Adipocyte (in vitro differentiated cells): ENCODE measurements around the gene SPATA17.
"Not testable (repeated sequence)": the region's sequence is repeated elsewhere in the genome, so short reads cannot be mapped to it uniquely, and the experiment has no call there.

Experiments used
- DNase-seq: peaks from one replicate; pipeline ENCODE4 v3.0.0-alpha.2; 2015; ENCODE audit warnings: low read depth
- H3K27me3 ChIP-seq: replicated peaks from 2 replicates; pipeline ENCODE4 v1.7.0; 2013; ENCODE audit warnings: mild to moderate bottlenecking, low read length, moderate library complexity; ENCODE audit not compliant: control insufficient read depth, insufficient read depth
- H3K36me3 ChIP-seq: 2 replicates; pipeline ENCODE4 v1.7.0; 2013; ENCODE audit warnings: low read length, mild to moderate bottlenecking, moderate library complexity; ENCODE audit not compliant: control insufficient read depth, insufficient read depth, severe bottlenecking
- H3K4me1 ChIP-seq: 2 replicates; pipeline ENCODE4 v1.7.0; 2013; ENCODE audit warnings: mild to moderate bottlenecking, low read length, moderate library complexity; ENCODE audit not compliant: control insufficient read depth, insufficient read depth
- H3K4me3 ChIP-seq: 2 replicates; pipeline ENCODE4 v1.7.0; 2013; ENCODE audit warnings: mild to moderate bottlenecking, low read length, moderate library complexity
- H3K9ac ChIP-seq: 2 replicates; pipeline ENCODE4 v1.7.0; 2013; ENCODE audit warnings: mild to moderate bottlenecking, low read length, moderate library complexity
- H3K9me3 ChIP-seq: 2 replicates; pipeline ENCODE4 v1.7.0; 2013; ENCODE audit warnings: mild to moderate bottlenecking, low read length, moderate library complexity; ENCODE audit not compliant: control insufficient read depth

SPATA17 gene

GRCh38 chr1:217681806-217682205, 50.7 kb downstream of the SPATA17 start:
- H3K27me3 ChIP-seq, result no peaks in the 10 kb centered on the region
- no peaks in the 10 kb centered on the region for H3K4me1 ChIP-seq
- H3K9ac ChIP-seq, result no peak overlapping the region
- H3K4me3 ChIP-seq, result no peak overlapping the region
- no peak for DNase-seq
- H3K9me3 ChIP-seq, result no peaks in the 10 kb centered on the region
- H3K36me3 ChIP-seq, result no peaks in the 10 kb centered on the region

- no peaks in the 10 kb centered on the region for H3K36me3 ChIP-seq
- no peaks in the 10 kb centered on the region for H3K4me1 ChIP-seq
- no peak for DNase-seq
- H3K4me3 ChIP-seq, result no peak overlapping the region
- no peak overlapping the region for H3K9ac ChIP-seq
- H3K9me3 ChIP-seq, result no peaks in the 10 kb centered on the region
- H3K27me3 ChIP-seq, result no peaks in the 10 kb centered on the region
Measured at GRCh38 chr1:217687511-217687910, 56.4 kb downstream of the SPATA17 start.

- not testable (repeated sequence) for H3K4me3 ChIP-seq, H3K27me3 ChIP-seq, H3K9ac ChIP-seq, H3K4me1 ChIP-seq, H3K9me3 ChIP-seq, DNase-seq, H3K36me3 ChIP-seq
Measured at GRCh38 chr1:217696140-217696539, 65.0 kb downstream of the SPATA17 start.

GRCh38 chr1:217703326-217703725, 72.2 kb downstream of the SPATA17 start:
- peaks cover 4% of the 10 kb centered on the region for H3K9me3 ChIP-seq
- H3K4me1 ChIP-seq, result no peaks in the 10 kb centered on the region
- H3K36me3 ChIP-seq, result no peaks in the 10 kb centered on the region
- no peak overlapping the region for H3K4me3 ChIP-seq
- no peak overlapping the region for H3K9ac ChIP-seq
- no peaks in the 10 kb centered on the region for H3K27me3 ChIP-seq
- DNase-seq, result no peak

GRCh38 chr1:217712925-217713597, 81.9 kb downstream of the SPATA17 start:
- Histone ChIP-seq H3K27me3 (no peaks in the 10 kb centered on the region), H3K9me3 (no peaks in the 10 kb centered on the region), H3K4me1 (no peaks in the 10 kb centered on the region), H3K4me3 (no peak overlapping the region), H3K9ac (no peak overlapping the region), H3K36me3 (no peaks in the 10 kb centered on the region)
- DNase-seq, result peak; percentile 25

GRCh38 chr1:217715681-217716080, 84.5 kb downstream of the SPATA17 start:
- Histone ChIP-seq H3K27me3 (no peaks in the 10 kb centered on the region), H3K36me3 (no peaks in the 10 kb centered on the region), H3K4me1 (no peaks in the 10 kb centered on the region), H3K9ac (no peak overlapping the region), H3K9me3 (no peaks in the 10 kb centered on the region), H3K4me3 (no peak overlapping the region)
- no peak for DNase-seq

- no peak for DNase-seq
- Histone ChIP-seq H3K9ac (no peak overlapping the region), H3K4me1 (no peaks in the 10 kb centered on the region), H3K36me3 (no peaks in the 10 kb centered on the region), H3K27me3 (no peaks in the 10 kb centered on the region), H3K4me3 (no peak overlapping the region), H3K9me3 (no peaks in the 10 kb centered on the region)
Measured at GRCh38 chr1:217717959-217718358, 86.8 kb downstream of the SPATA17 start.

GRCh38 chr1:217718873-217719272, 87.7 kb downstream of the SPATA17 start:
- Histone ChIP-seq H3K36me3 (no peaks in the 10 kb centered on the region), H3K9ac (no peak overlapping the region), H3K4me3 (no peak overlapping the region), H3K9me3 (no peaks in the 10 kb centered on the region), H3K4me1 (no peaks in the 10 kb centered on the region), H3K27me3 (no peaks in the 10 kb centered on the region)
- DNase-seq, result no peak

GRCh38 chr1:217721692-217722091, 90.5 kb downstream of the SPATA17 start:
- Histone ChIP-seq H3K9me3 (no peaks in the 10 kb centered on the region), H3K9ac (no peak overlapping the region), H3K4me1 (no peaks in the 10 kb centered on the region), H3K36me3 (no peaks in the 10 kb centered on the region), H3K27me3 (no peaks in the 10 kb centered on the region), H3K4me3 (no peak overlapping the region)
- no peak for DNase-seq

- H3K4me1 ChIP-seq, result peaks cover 9% of the 10 kb centered on the region
- H3K4me3 ChIP-seq, result no peak overlapping the region
- peak; percentile 34 for DNase-seq
- H3K9ac ChIP-seq, result no peak overlapping the region
- no peaks in the 10 kb centered on the region for H3K36me3 ChIP-seq
- H3K9me3 ChIP-seq, result no peaks in the 10 kb centered on the region
- H3K27me3 ChIP-seq, result no peaks in the 10 kb centered on the region
Measured at GRCh38 chr1:217734973-217735372, 103.8 kb downstream of the SPATA17 start.

- Histone ChIP-seq H3K9me3 (no peaks in the 10 kb centered on the region), H3K9ac (no peak overlapping the region), H3K27me3 (no peaks in the 10 kb centered on the region), H3K4me3 (no peak overlapping the region), H3K4me1 (no peaks in the 10 kb centered on the region), H3K36me3 (no peaks in the 10 kb centered on the region)
- peak; percentile 74 for DNase-seq
Measured at GRCh38 chr1:217747156-217747769, 116.1 kb downstream of the SPATA17 start.

- Histone ChIP-seq H3K4me1 (peaks cover 3% of the 10 kb centered on the region), H3K27me3 (no peaks in the 10 kb centered on the region), H3K4me3 (no peak overlapping the region), H3K36me3 (no peaks in the 10 kb centered on the region), H3K9me3 (no peaks in the 10 kb centered on the region), H3K9ac (no peak overlapping the region)
- DNase-seq, result no peak
Measured at GRCh38 chr1:217769768-217770167, 138.6 kb downstream of the SPATA17 start.
